K562 (cell line): ENCODE results near the gene C10orf95. TPM values are rescaled to one million over a fixed set of nuclear protein-coding genes. Genes with fewer than 3 reads are reported as not detected.

Experiments
- ATAC-seq: fragments of 200-7000 bp; cut with Tn5 transposase; 3 replicates; pipeline ENCODE4 v1.9.1; 2020; ENCODE audit warnings: moderate library complexity
- BruUV-seq: library from RNA; stranded (reverse); fragments of 400-500 nt; replicated peaks from 2 replicates; lab custom pipeline; 2021; lab: Mats Ljungman, UMichigan
- CTCF ChIA-PET: fragments of 300-600 bp; formaldehyde crosslinking; extraction: SDS; loops from one replicate; lab custom pipeline; 2021; ENCODE audit warnings: low intra/inter-chr PET ratio; lab: Yijun Ruan, JAX
- POLR2A ChIA-PET: fragments of 300-600, 350-650 bp; sonication (Branson Sonifier 250); formaldehyde crosslinking; extraction: SDS; loops from one replicate; lab custom pipeline; 2021; ENCODE audit warnings: antibody characterized with exemption, inconsistent platforms; lab: Yijun Ruan, JAX
- DNase-seq, 4 experiments: peaks; one replicate each; pipeline versions ENCODE4 v3.0.0 to v3.0.0-alpha.2; 2011 to 2018; ENCODE audit warnings: low spot score in 3 of 4, mixed read lengths in 3 of 4; ENCODE audit errors: extremely low read depth in 1 of 4
- FAIRE-seq: peaks from 2 replicates; lab custom pipeline; 2011; peaks lifted over from hg19 to GRCh38; lab: Jason Lieb, UNC
- H2AFZ ChIP-seq: 2 replicates; pipeline ENCODE4 v1.6.0; 2011; ENCODE audit warnings: low read depth, low read length, control low read depth, inconsistent platforms
- H3K27ac ChIP-seq: fragments of 200-600 bp; 3 replicates; pipeline ENCODE4 v1.8.0; 2011; ENCODE audit warnings: low read depth, mild to moderate bottlenecking, control low read depth, inconsistent platforms, low read length, moderate library complexity, mixed read lengths; ENCODE audit errors: extremely low read depth
- H3K27me3 ChIP-seq, 2 experiments: fragments of 300-600 bp in 1 of 2; 2 replicates in 1 of 2; 3 replicates in 1 of 2; pipeline versions ENCODE4 v1.6.0 to v1.8.0; 2011; ENCODE audit warnings: inconsistent platforms in 2 of 2, low read length in 2 of 2, mild to moderate bottlenecking in 1 of 2, mixed read lengths in 1 of 2, moderate library complexity in 1 of 2; ENCODE audit not compliant: control insufficient read depth in 2 of 2, insufficient read depth in 2 of 2
- H3K36me3 ChIP-seq: fragments of 300-600 bp; 3 replicates; pipeline ENCODE4 v1.8.0; 2011; ENCODE audit warnings: mild to moderate bottlenecking, low read length, inconsistent platforms; ENCODE audit not compliant: control insufficient read depth, insufficient read depth
- H3K4me1 ChIP-seq, 2 experiments: fragments of 200-600 bp in 1 of 2; replicated peaks in 1 of 2; 2 replicates in 1 of 2; 3 replicates in 1 of 2; pipeline versions ENCODE4 v1.5.1 to v1.8.0; 2011; ENCODE audit warnings: inconsistent platforms in 2 of 2, low read length in 2 of 2, mild to moderate bottlenecking in 1 of 2, mixed read lengths in 1 of 2, moderate library complexity in 1 of 2; ENCODE audit not compliant: control insufficient read depth in 2 of 2, insufficient read depth in 2 of 2
- H3K4me2 ChIP-seq: 2 replicates; pipeline ENCODE4 v1.6.1; 2011; ENCODE audit warnings: low read length, control low read depth, inconsistent platforms, mixed read lengths; ENCODE audit not compliant: insufficient read depth
- H3K4me3 ChIP-seq: fragments of 200-600 bp; sonication (generic), shearing (Covaris generic); 2 replicates; pipeline ENCODE4 v1.5.1; 2016; ENCODE audit warnings: control low read depth, inconsistent platforms
- H3K79me2 ChIP-seq: fragments of 200-600 bp; 3 replicates; pipeline ENCODE4 v1.8.0; 2011; ENCODE audit warnings: low read length, inconsistent platforms; ENCODE audit not compliant: control insufficient read depth, insufficient read depth
- H3K9ac ChIP-seq, 2 experiments: 2 replicates each; pipeline versions ENCODE4 v1.6.0 to v1.6.1; 2011; ENCODE audit warnings: low read depth in 2 of 2, low read length in 2 of 2, control low read depth in 1 of 2, inconsistent platforms in 1 of 2, mild to moderate bottlenecking in 1 of 2, mixed read lengths in 1 of 2; ENCODE audit not compliant: insufficient read depth in 1 of 2
- H3K9me1 ChIP-seq: one replicate; pipeline ENCODE4 v1.6.0; 2011; ENCODE audit warnings: inconsistent platforms, mild to moderate bottlenecking, low read length, moderate library complexity; ENCODE audit not compliant: control insufficient read depth, insufficient read depth
- H3K9me3 ChIP-seq: replicated peaks from 2 replicates; pipeline ENCODE4 v1.5.1; 2011; ENCODE audit warnings: low read depth, low read length, inconsistent platforms; ENCODE audit not compliant: control insufficient read depth, insufficient read depth
- H4K20me1 ChIP-seq: replicated peaks from 2 replicates; pipeline ENCODE4 v1.6.1; 2011; ENCODE audit warnings: low read length, inconsistent platforms, mixed read lengths; ENCODE audit not compliant: control insufficient read depth, insufficient read depth
- ARID2 ChIP-seq: fragments of 450-650 bp; IDR thresholded peaks from 2 replicates; pipeline ENCODE4 v1.6.1; 2017; ENCODE audit warnings: antibody characterized with exemption, mild to moderate bottlenecking
- CAMTA2 ChIP-seq: fragments of 250-450 bp; sonication (Bioruptor Pico); conservative IDR thresholded peaks from 2 replicates; pipeline ENCODE4 v1.5.1; 2022
- EP400 ChIP-seq: fragments of 450-650 bp; IDR thresholded peaks from 2 replicates; pipeline ENCODE4 v1.6.1; 2017; ENCODE audit warnings: antibody characterized with exemption, mild to moderate bottlenecking, moderate library complexity
- HCFC1 ChIP-seq: IDR thresholded peaks from 2 replicates; pipeline ENCODE4 v1.6.1; 2012; ENCODE audit warnings: low read depth, low read length, improper control_type of control experiment
- HNRNPH1 ChIP-seq: fragments of 200-400 bp; formaldehyde crosslinking; optimal IDR thresholded peaks from 2 replicates; pipeline ENCODE3; 2017; ENCODE audit warnings: low read depth, mild to moderate bottlenecking, low read length, moderate library complexity
- JUND ChIP-seq, 2 experiments: IDR thresholded peaks; 2 replicates in 1 of 2; 3 replicates in 1 of 2; pipeline ENCODE4 v1.6.1; 2011; ENCODE audit warnings: borderline replicate concordance in 2 of 2, low read depth in 2 of 2, low read length in 2 of 2, improper control_type of control experiment in 1 of 2, missing biosample characterization in 1 of 2, missing genetic modification characterization in 1 of 2, missing genetic modification reagents in 1 of 2
- KAT7 ChIP-seq: sonication (generic); formaldehyde crosslinking; IDR thresholded peaks from 2 replicates; pipeline ENCODE4 v1.8.0; 2022; ENCODE audit warnings: missing genetic modification reagents, mild to moderate bottlenecking, borderline replicate concordance
- NBN ChIP-seq: fragments of 450-650 bp; IDR thresholded peaks from 2 replicates; pipeline ENCODE4 v1.6.1; 2016; ENCODE audit warnings: low read depth, mild to moderate bottlenecking
- NCOA6 ChIP-seq: fragments of 450-650 bp; IDR thresholded peaks from 2 replicates; pipeline ENCODE4 v1.6.1; 2017; ENCODE audit warnings: mild to moderate bottlenecking
- NR2C1 ChIP-seq, 2 experiments: fragments of 450-650 bp; IDR thresholded peaks; 2 replicates each; pipeline ENCODE4 v1.6.1; 2017; ENCODE audit warnings: mild to moderate bottlenecking in 2 of 2, antibody characterized with exemption in 1 of 2, inconsistent platforms in 1 of 2, missing compliant biosample characterization in 1 of 2, missing genetic modification characterization in 1 of 2
- PML ChIP-seq: IDR thresholded peaks from 2 replicates; pipeline ENCODE4 v1.6.1; 2012; ENCODE audit warnings: low read length, inconsistent platforms
- POLR2B ChIP-seq: fragments of 450-650 bp; IDR thresholded peaks from 2 replicates; pipeline ENCODE4 v1.6.1; 2018; ENCODE audit warnings: low read depth; ENCODE audit not compliant: partially characterized antibody
- RBFOX2 ChIP-seq: fragments of 200-400 bp; formaldehyde crosslinking; IDR thresholded peaks from 2 replicates; pipeline ENCODE4 v1.6.1; 2017; ENCODE audit warnings: low read depth, mild to moderate bottlenecking, low read length, moderate library complexity
- TAF1 ChIP-seq: IDR thresholded peaks from 2 replicates; pipeline ENCODE4 v1.6.1; 2011; ENCODE audit warnings: mild to moderate bottlenecking, low read length, moderate library complexity; ENCODE audit not compliant: insufficient read depth, control insufficient read depth, severe bottlenecking; ENCODE audit errors: extremely low read depth
- TSC22D4 ChIP-seq: fragments of 450-650 bp; IDR thresholded peaks from 2 replicates; pipeline ENCODE4 v1.6.1; 2016; ENCODE audit warnings: missing genetic modification characterization, missing biosample characterization, control low read depth
- ZBTB1 ChIP-seq: sonication (generic); formaldehyde crosslinking; IDR thresholded peaks from 2 replicates; pipeline ENCODE4 v1.8.1; 2023; ENCODE audit warnings: missing genetic modification reagents, low read depth, mild to moderate bottlenecking, borderline replicate concordance
- ZNF347 ChIP-seq: fragments of 450-650 bp; formaldehyde crosslinking; IDR thresholded peaks from 2 replicates; pipeline ENCODE4 v1.4.0; 2020; ENCODE audit warnings: low read depth, mild to moderate bottlenecking, moderate library complexity
- WGBS: fragments of 100-300 bp; shearing (Covaris generic); methylation state at CpG from one replicate; pipeline ENCODE4 v1.1.6; 2016; ENCODE audit warnings: low coverage, mixed read lengths; ENCODE audit not compliant: insufficient coverage; ENCODE audit errors: missing lambda C conversion rate; 5-methylcytosine and 5-hydroxymethylcytosine counted together
- in situ Hi-C: fragments of 300-500 bp; cut with MboI; formaldehyde crosslinking; loops from 4 replicates; pipeline ENCODE4 v1.15.0; 2018; ENCODE audit warnings: inconsistent platforms, mixed read lengths
- intact Hi-C: fragments of 100-400 bp; cut with micrococcal nuclease; formaldehyde crosslinking; loops from 2 replicates; pipeline ENCODE4 v1.14.2; 2022
- polyA plus RNA-seq, 8 experiments: library from polyadenylated mRNA; depleted of rRNA in 4 of 8; stranded (reverse) in 5 of 8; unstranded in 3 of 8; fragments of >200 nt; fragmentation: Nextera tagmentation in 2 of 8; fragmentation: Illumina TruSeq in 1 of 8; extraction: Ambion mirVana in 2 of 8; extraction: Trizol in 1 of 8; gene quantifications; 2 replicates each; pipeline versions ENCODE4 v1.2.1 to v1.2.3, GENCODE V29; 2011 to 2014; ENCODE audit warnings: inconsistent platforms in 1 of 8, missing spikeins in 1 of 8
- total RNA-seq, 7 experiments: library from RNA; depleted of rRNA in 6 of 7; stranded (reverse); fragments of >200 nt in 6 of 7; fragmentation: Illumina TruSeq in 2 of 7; extraction: Trizol in 2 of 7; gene quantifications; 2 replicates each; pipeline versions ENCODE4 v1.2.1 to v1.2.3, GENCODE V29; 2011 to 2021; ENCODE audit warnings: low replicate concordance in 1 of 7
- TF ChIP-seq, protein P1 (sequence below): fragments of 250-450 bp; sonication (Bioruptor Pico); IDR thresholded peaks from 2 replicates; pipeline ENCODE4 v1.5.0; 2022; ENCODE audit warnings: mild to moderate bottlenecking
- TF ChIP-seq, protein P2 (sequence below): fragments of 450-650 bp; conservative IDR thresholded peaks from 2 replicates; pipeline ENCODE4 v1.6.1; 2016; ENCODE audit warnings: missing genetic modification characterization, low read depth, mild to moderate bottlenecking, missing compliant biosample characterization, moderate library complexity

C10orf95 gene
- total and polyA plus RNA-seq, 9 of the 15 experiments (the other 6 are each of a cell fraction or from before 2014, with no cell fraction given): 0.03 to 0.41 (median 0.17) TPM; not detected in 1

DNA sequence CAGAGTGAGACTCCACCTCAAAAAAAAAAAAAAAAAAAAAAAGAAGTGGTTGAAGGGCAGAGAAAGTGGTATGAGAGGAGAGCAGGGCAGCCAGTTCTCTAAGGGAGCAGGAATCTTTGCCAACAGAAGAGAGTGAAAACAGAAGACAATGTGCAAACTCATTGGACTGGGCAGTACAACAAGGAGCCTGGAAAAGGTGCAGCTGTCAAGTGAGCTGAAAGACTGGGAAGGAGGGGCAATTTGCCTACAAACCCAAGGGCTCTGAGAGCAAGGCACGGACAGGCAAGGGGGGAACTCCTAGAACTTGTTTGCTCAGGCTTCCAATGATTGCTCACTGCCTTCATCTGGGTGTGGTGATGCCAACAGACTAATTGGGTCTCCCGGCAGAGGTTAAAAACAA, 41.6 kb upstream of the C10orf95 start:
- no peak overlapping the region for H3K4me2 ChIP-seq
- 78% methylated on average over 2 of the region's 2 CpGs for WGBS
- H3K79me2 ChIP-seq: peaks cover 51% of the 10 kb centered on the region
- H3K9me1 ChIP-seq: no peaks in the 10 kb centered on the region
- H4K20me1 ChIP-seq: 0 out of 2 replicates have a peak, but pooled peaks cover 3% of the 10 kb centered on the region
- H3K27ac ChIP-seq: no peak overlapping the region
- H3K4me1 ChIP-seq: no peaks in the 10 kb centered on the region; a peak in 1 of 5 replicates
- DNase-seq (no peak), ATAC-seq (no peak), FAIRE-seq (no peak)
- H3K9ac ChIP-seq: no peak overlapping the region
- H3K4me3 ChIP-seq: no peak overlapping the region
- H3K27me3 ChIP-seq: no peaks in the 10 kb centered on the region
- intact Hi-C loops (no loop called here), in situ Hi-C loops (no loop called here)
- ChIA-PET CTCF (no interaction called here), POLR2A (no interaction called here)
- H3K36me3 ChIP-seq: peaks cover 37% of the 10 kb centered on the region; the same call in 2 of the 3 replicates
- no peaks in the 10 kb centered on the region for H3K9me3 ChIP-seq
- no TSS peak for BruUV-seq
- TF ChIP-seq, protein P1, sequence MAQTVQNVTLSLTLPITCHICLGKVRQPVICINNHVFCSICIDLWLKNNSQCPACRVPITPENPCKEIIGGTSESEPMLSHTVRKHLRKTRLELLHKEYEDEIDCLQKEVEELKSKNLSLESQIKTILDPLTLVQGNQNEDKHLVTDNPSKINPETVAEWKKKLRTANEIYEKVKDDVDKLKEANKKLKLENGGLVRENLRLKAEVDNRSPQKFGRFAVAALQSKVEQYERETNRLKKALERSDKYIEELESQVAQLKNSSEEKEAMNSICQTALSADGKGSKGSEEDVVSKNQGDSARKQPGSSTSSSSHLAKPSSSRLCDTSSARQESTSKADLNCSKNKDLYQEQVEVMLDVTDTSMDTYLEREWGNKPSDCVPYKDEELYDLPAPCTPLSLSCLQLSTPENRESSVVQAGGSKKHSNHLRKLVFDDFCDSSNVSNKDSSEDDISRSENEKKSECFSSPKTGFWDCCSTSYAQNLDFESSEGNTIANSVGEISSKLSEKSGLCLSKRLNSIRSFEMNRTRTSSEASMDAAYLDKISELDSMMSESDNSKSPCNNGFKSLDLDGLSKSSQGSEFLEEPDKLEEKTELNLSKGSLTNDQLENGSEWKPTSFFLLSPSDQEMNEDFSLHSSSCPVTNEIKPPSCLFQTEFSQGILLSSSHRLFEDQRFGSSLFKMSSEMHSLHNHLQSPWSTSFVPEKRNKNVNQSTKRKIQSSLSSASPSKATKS (CRISPR knock-in tag): no peak
- no peak for TF ChIP-seq NCOA6
- no peak for TF ChIP-seq KAT7 (CRISPR knock-in tag)
- TF ChIP-seq CAMTA2 (CRISPR knock-in tag): no peak
- TF ChIP-seq NR2C1 (IDR thresholded peaks at IDR 0.05): no peak
- TF ChIP-seq NR2C1 (tag; IDR thresholded peaks at IDR 0.05): no peak
- TF ChIP-seq EP400: no peak
- no peak for TF ChIP-seq JUND (IDR thresholded peaks at IDR 0.05; ENCODE audit: borderline replicate concordance, low read depth, low read length)
- no peak for TF ChIP-seq JUND (tag; IDR thresholded peaks at IDR 0.05; ENCODE audit: borderline replicate concordance, low read depth, low read length)
- no peak for TF ChIP-seq ZBTB1
- TF ChIP-seq ARID2: no peak
- TF ChIP-seq ZNF347 (CRISPR knock-in tag): no peak
- TF ChIP-seq TSC22D4: no peak
- no peak for TF ChIP-seq NBN
- no peak for TF ChIP-seq RBFOX2
- no peak for TF ChIP-seq POLR2B
- no peak for TF ChIP-seq HNRNPH1
- no peak for TF ChIP-seq PML
- TF ChIP-seq TAF1: no peak
- no peak for TF ChIP-seq HCFC1
- TF ChIP-seq, protein P2, sequence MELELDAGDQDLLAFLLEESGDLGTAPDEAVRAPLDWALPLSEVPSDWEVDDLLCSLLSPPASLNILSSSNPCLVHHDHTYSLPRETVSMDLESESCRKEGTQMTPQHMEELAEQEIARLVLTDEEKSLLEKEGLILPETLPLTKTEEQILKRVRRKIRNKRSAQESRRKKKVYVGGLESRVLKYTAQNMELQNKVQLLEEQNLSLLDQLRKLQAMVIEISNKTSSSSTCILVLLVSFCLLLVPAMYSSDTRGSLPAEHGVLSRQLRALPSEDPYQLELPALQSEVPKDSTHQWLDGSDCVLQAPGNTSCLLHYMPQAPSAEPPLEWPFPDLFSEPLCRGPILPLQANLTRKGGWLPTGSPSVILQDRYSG (tag): no peak
- no peak overlapping the region for H2AFZ ChIP-seq
